ENCODE measurements around the gene NUDT19. TPM values are rescaled to one million over a fixed set of nuclear protein-coding genes. Genes with fewer than 3 reads are reported as not detected.

The NUDT19 gene
- total RNA-seq, 1 donor from 2014 or later = 18.5 TPM

DNA sequence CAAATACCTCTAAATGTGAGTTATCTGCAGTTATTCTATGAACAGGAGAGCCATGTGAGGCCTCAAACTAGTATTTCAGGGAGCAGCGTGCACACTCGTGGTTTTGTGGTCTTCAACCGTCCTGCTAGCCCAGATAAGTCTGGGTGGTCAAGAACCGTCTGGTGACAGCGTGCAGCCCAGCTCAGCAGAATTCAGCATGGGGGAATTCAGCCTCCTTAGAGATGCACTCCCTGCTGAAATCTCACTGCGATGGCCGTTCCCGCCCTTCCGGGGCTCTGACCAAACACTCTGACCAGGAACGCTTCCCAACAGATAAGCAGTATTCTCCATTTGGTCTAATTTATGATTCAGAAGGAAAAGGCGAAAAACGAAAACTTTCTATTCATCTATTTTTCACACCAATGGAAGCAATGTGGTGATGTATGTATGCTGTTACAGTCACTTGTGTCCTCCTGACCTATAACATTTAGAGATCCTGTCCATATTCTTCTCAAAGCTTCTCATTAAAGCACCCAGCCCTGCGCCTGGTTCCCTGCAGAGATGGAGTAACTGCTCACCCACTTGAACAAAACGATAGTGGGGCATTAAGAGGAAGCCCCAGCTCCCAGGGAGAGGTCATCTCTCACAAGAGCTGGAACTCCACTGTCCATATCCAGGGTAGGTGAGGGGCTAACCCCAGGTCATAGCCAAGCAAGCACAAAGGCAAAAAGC, 19.6 kb upstream of the NUDT19 start:
- H3K27me3 ChIP-seq (ENCODE audit: low read depth) = peaks cover 13% of the 10 kb centered on the region
- H3K36me3 ChIP-seq = peaks cover 6% of the 10 kb centered on the region
- H3K4me3 ChIP-seq = no peak overlapping the region
- ATAC-seq (no peak), DNase-seq (no peak)
- H3K27ac ChIP-seq = no peak overlapping the region
- TF ChIP-seq, protein P1, sequence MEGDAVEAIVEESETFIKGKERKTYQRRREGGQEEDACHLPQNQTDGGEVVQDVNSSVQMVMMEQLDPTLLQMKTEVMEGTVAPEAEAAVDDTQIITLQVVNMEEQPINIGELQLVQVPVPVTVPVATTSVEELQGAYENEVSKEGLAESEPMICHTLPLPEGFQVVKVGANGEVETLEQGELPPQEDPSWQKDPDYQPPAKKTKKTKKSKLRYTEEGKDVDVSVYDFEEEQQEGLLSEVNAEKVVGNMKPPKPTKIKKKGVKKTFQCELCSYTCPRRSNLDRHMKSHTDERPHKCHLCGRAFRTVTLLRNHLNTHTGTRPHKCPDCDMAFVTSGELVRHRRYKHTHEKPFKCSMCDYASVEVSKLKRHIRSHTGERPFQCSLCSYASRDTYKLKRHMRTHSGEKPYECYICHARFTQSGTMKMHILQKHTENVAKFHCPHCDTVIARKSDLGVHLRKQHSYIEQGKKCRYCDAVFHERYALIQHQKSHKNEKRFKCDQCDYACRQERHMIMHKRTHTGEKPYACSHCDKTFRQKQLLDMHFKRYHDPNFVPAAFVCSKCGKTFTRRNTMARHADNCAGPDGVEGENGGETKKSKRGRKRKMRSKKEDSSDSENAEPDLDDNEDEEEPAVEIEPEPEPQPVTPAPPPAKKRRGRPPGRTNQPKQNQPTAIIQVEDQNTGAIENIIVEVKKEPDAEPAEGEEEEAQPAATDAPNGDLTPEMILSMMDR (IDR thresholded peaks at IDR 0.05) = no peak
- intact Hi-C loops (cut with DNase I) = no loop called here
- H3K9me3 ChIP-seq = no peaks in the 10 kb centered on the region
- H3K4me1 ChIP-seq = peaks cover 38% of the 10 kb centered on the region

DNA sequence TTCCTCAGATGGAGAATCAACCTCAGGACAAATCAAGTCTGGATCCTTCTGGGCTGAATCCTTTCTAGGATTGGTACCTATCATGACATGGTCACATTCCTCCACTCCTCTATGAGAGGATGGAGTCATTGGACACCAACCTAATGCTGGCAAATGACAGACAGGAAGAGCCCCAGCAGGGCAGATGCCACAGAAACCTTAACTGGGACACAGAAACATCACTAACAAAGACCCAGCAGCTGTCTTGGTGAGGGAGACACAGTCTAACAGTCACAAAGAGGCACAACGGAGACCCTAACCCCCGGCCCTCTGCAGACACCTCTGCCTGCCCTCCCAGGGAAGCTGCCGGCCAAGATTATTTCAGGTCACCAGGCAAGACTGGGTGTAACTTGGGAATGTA, 18.8 kb upstream of the NUDT19 start:
- ATAC-seq = no peak
- intact Hi-C loops (cut with DNase I) = no loop called here

DNA sequence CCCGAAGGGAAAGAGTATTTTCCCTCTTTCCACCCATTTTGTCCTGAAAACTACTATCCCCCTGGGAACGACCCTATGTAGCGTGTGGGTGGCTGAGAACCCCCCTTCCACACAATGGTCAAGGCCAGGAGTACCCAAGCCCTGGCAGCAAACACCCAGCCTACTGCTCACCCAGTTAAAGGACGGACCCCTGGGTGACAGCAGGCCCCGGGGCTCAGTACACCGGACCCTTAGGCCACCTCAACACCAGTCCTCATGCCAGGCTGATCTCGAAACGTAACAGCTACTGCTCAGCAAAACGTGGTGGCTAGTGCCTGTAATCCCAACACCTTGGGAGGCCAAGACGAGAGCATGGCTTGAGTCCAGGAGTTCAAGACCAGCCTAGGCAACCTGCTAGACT, 18.0 kb upstream of the NUDT19 start:
- Histone ChIP-seq H3K4me1 (peaks cover 38% of the 10 kb centered on the region), H3K4me3 (peak overlapping the region; percentile 91), H3K36me3 (no peaks in the 10 kb centered on the region), H3K27me3 (ENCODE audit: low read depth) (peaks cover 21% of the 10 kb centered on the region), H3K9me3 (no peaks in the 10 kb centered on the region), H3K27ac (no peak overlapping the region)
- DNase-seq (no peak), ATAC-seq (no peak)
- intact Hi-C loops (cut with DNase I) = no loop called here
- TF ChIP-seq, protein P1 (IDR thresholded peaks at IDR 0.05) = no peak

More for the DNA sequence above, 18.8 kb upstream of the NUDT19 start:
- Histone ChIP-seq H3K4me1 (peaks cover 38% of the 10 kb centered on the region), H3K36me3 (no peaks in the 10 kb centered on the region), H3K27ac (no peak overlapping the region), H3K4me3 (no peak overlapping the region), H3K9me3 (no peaks in the 10 kb centered on the region), H3K27me3 (ENCODE audit: low read depth) (peaks cover 20% of the 10 kb centered on the region)
- TF ChIP-seq, protein P1 (IDR thresholded peaks at IDR 0.05) = no peak
- no peak for DNase-seq

DNA sequence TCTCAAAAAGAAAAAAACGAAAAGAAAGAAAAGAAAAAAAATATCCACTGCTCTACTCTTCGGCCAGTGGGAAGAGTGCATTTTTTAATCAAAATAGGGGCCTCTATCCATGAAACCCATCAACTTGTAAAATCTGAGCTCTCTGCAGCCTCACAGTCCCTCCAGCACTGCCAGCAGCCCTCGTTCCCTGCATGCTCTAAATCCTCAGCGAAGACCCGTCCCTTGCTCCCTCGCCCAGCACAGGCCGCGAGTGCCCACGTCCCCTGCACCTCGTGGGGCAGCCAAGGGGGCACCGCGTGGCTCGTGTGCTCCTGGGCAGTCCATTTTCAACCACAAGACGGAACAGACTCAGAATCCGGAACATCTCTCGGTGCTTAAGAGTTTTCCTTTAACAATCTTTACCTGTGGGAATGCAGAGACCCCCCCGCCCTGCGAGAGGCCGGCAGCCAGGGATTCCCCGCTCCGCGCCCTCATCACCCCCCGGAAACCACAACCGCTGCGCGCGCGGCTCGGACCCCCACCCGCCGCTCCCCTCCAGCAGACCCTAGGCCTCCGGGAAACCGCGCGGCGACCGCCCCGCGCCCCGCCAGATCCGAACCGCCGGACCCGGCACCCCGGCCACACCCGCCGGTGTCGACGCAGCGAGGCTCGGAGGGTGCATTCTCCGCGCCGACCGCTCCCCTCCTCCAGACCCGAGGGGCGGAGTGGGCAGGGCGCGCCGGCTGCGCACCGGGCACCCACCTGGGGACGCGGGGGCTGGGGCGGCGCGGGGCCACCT, 17.3 kb upstream of the NUDT19 start:
- DNase-seq (no peak), ATAC-seq (no peak)
- Histone ChIP-seq H3K9me3 (no peaks in the 10 kb centered on the region), H3K27me3 (ENCODE audit: low read depth) (peaks cover 21% of the 10 kb centered on the region), H3K27ac (peak overlapping the region; percentile 82), H3K4me3 (peak overlapping the region; percentile 91), H3K4me1 (peaks cover 38% of the 10 kb centered on the region), H3K36me3 (no peaks in the 10 kb centered on the region)
- TF ChIP-seq, protein P1 (IDR thresholded peaks at IDR 0.05) = no peak
- intact Hi-C loops (cut with DNase I) = no loop called here

DNA sequence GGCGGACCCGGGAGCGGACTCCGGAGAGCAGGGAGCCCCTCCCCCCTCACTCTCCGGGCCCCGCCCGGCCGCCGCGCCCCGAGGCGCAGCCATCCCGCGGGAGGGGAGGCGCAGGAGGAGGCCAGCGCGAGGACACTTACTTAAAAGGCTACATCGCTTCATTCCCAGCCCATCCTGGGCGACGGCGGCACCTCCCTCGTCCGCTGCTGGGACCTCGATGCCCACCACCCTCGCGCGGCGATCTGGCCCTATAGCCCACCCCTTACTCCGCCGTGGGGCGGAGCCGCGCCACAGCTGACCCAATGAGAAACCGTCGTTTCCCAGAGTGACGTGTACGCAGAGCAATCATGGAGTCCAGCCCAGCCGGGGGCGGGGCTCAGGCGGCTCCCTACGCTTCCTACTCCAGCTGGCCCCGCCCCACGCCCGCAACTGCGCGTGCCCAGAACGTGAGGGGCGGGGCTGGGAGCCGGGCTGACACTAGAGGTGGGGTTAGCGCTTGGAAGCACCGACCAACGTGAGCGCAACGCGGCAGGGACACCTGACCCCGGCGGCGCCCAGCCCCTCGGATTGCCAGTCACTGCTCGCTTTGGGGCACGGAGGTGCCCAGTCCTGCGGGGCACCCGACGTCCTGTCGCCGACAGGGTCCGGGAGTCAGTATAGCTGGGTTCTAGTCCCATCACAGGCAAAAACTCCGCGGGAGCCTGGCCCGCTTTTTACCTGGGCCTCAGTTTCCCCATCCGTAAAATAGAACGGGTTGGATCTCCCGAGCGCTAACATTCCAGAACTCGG, 16.5 kb upstream of the NUDT19 start, which contains the start of gene ANKRD27:
TSS of gene ANKRD27 (minus strand) at position 250 of the 789 bp plus-strand sequence. CDS start 16,165 bp downstream, outside the sequence.
- H3K4me3 ChIP-seq = peak within 1 kb of the TSS; percentile 91
- ATAC-seq = peak; percentile 96 to 98
- peaks cover 21% of the 10 kb centered on the region for H3K27me3 ChIP-seq (ENCODE audit: low read depth)
- no peaks in the 10 kb centered on the region for H3K36me3 ChIP-seq
- DNase-seq = peak; percentile 98
- H3K27ac ChIP-seq = peak within 1 kb of the TSS; percentile 82
- TF ChIP-seq, protein P1 (IDR thresholded peaks at IDR 0.05) = no peak
- H3K9me3 ChIP-seq = no peaks in the 10 kb centered on the region
- peaks cover 30% of the 10 kb centered on the region for H3K4me1 ChIP-seq
- intact Hi-C loops (cut with DNase I) = no loop called here

Measured in lower lobe of right lung (tissue), 2 donors.